HG03108 (cell line): ENCODE results near the gene CREB3.

ENCODE experiments used
- ATAC-seq: cut with Tn5 transposase; IDR thresholded peaks from one replicate; pipeline ENCODE4 v1.9.1; 2021; ENCODE audit warnings: moderate library complexity; ENCODE audit not compliant: unreplicated experiment

Gene CREB3, protein sequence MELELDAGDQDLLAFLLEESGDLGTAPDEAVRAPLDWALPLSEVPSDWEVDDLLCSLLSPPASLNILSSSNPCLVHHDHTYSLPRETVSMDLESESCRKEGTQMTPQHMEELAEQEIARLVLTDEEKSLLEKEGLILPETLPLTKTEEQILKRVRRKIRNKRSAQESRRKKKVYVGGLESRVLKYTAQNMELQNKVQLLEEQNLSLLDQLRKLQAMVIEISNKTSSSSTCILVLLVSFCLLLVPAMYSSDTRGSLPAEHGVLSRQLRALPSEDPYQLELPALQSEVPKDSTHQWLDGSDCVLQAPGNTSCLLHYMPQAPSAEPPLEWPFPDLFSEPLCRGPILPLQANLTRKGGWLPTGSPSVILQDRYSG

DNA sequence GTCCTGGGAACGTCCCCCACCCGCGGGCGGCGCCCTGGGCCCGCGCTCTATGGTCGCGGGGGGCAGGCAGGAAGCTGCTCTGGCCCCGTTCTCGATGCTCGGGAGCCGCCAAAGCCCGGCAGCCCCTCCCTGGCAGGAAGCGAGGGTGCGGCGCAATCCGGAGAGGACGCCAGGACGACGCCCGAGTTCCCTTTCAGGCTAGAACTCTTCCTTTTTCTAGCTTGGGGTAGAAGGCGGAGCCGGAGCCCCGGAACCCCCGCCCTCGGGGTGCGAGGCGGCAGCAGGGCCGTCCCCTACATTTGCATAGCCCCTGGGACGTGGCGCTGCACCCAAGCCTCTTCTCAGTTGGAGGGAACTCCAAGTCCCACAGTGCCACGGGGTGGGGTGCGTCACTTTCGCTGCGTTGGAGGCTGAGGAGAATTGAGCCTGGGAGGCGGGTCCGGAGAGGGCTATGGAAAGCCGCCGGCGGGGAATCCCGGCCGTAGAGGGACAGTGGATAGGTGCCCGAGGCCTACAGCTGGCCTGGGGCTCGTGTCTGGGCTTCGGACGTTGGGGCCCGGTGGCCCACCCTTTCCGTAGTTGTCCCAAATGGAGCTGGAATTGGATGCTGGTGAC is at the start of gene CREB3, which contains the start of gene TLN1:
TSS of gene CREB3 (plus strand) at position 482 of the 615 bp plus-strand sequence. CDS start at position 589, 107 bp downstream.
TSS of gene TLN1 (minus strand) at position 11 of the 615 bp plus-strand sequence. CDS start 6,501 bp downstream, outside the sequence.
- ATAC-seq = peak; percentile 77

DNA sequence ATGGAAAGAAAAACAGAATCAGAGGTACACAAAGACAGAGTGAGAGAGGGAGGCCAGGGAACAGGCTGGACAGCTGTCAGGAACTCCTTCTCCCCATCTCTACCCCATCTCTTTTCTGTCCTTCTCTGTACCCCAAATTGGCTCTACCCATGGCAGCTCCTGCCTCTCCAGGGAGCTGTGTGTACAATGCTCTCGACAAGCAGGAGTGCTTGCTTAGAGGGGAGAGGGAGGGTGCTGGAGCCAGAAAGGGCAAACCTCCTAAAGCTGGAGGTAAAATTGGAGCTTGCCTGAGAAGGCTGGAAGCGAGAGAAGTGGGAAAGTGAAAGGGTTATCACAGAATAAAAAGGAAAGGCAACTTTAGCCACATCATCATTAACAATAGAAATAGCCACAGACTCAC is 49.1 kb upstream of the CREB3 start:
- no peak for ATAC-seq

DNA sequence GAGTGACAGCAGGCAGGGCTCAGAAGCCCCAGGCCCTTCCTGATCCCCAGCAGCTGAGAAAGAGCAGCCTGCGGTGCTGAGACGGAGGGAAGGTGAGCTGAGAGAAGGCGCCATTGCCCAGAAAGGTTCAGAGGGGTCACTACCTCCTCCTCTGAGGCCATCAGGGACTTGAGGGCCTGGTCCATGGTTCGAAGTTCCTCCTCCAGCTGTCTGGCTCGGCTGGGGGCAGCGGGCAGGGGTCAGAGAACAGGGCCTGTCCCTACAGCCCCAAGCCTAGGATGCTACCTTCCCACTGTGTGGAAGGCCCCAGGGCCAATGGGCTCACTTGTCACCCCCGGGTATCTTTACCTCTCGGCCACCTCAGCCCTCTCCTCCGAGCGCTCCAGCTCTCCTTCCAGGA is 47.5 kb upstream of the CREB3 start:
- ATAC-seq = no peak

DNA sequence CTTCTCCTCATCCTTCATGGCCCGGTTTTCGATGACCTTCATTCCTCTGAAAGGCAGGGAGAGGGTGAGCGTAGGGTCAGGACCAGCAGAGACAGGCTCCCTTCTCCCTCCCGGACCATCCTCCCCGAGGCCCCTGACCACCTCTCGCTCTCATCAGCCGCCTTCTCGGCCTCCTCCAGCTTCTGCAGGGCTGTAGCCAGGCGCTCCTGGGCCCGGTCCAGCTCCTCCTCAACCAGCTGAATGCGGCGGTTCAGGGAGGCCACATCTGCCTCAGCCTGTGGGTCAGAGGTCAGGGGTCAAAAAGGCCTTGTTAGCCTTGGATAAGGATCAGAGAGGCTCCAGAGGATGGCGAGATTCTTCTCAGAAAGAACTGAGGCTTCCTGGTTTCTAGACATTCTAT is 47.0 kb upstream of the CREB3 start:
- ATAC-seq = no peak

DNA sequence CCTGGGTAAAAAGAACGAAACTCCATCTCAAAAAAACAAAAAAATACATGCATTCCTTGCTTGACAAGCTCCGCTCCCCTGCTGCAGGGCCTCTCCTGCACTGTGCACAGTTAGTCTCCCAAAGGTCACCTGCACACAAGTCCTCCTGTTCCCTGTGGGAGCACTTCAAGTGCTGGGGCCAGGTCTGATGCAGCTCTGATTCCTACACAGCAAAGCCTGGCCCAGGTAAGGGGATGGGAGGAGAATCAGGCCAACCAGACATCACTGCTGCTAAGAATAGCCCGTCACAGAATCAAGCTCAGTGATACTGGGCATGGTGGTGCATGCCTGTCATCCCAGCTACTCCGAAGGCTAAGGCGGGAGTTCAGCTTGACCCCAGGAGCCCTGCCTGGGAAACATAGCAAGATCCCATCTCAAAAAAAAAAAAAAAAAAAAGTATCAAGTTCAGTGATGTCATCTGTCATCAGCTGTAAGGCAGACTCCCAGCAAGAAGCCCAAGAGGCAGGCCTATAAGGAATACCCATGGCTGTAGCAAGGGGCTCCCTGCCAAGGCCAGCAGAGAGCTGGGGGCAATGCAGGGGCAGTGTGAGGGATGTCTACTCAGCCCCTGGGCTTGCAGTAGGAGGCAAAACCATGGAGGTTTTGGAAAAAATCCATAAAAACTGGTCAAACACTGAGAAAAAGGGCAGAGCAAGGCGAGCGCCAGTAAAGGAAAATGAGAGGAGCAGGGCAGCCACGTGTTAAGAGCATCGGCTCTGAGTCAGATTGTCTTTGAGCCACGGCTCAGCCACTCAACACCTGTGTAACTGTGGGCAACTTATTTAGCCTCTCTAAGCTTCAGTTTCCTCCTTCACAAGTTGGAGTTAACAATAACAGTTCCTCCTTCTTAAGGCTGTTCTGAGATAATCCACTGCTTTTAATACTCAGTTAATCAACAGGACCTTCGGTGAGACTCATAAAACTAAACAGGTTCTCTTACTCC is 46.0 kb upstream of the CREB3 start:
- no peak for ATAC-seq

DNA sequence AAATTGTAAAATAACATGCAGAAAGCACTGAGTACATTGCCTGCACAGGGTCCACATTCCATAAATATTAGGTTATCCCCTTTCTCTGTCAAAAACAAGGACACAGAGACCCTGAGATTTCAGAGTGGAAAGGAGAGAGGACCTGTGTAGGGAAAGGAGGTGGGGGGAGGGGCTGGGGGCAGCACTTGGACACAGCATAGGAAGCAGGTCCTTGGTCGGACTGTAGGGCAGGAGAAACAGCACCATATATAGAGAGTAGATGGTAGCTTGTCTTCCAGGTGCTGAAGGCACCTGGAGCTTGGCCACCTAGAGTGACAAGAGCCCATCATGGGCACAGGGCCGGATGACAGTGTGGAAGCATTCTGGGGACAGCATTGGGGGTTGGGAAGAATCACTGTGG is 45.2 kb upstream of the CREB3 start:
- ATAC-seq = no peak

DNA sequence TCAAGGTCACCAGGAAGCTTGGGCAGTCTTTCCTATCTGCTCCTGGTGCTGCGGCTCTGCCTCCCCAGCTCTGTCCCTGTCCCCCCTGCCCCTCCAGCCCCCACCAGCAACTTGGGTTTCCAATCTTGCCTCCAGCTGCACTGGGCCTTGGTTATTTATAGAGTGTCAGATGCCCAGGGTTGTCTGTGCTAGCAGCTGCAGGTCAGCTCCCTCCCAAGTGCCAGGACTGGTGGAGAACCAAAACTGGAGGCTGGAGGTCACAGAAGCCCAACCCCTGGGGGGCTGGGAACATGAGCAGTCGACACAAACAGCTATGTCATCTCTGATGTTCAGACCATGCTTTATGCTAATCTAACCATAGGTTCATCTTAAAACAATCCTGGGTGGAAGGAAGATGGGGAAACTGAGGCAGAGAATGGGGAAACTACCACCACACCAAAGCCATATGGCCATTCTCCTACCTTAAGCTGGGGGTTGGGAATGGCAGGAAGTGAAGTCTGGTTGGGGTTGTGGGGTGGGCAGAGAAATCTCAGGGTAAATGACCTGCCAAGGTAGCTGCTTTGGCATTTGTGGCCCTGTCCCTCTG is 44.4 kb upstream of the CREB3 start:
- no peak for ATAC-seq

DNA sequence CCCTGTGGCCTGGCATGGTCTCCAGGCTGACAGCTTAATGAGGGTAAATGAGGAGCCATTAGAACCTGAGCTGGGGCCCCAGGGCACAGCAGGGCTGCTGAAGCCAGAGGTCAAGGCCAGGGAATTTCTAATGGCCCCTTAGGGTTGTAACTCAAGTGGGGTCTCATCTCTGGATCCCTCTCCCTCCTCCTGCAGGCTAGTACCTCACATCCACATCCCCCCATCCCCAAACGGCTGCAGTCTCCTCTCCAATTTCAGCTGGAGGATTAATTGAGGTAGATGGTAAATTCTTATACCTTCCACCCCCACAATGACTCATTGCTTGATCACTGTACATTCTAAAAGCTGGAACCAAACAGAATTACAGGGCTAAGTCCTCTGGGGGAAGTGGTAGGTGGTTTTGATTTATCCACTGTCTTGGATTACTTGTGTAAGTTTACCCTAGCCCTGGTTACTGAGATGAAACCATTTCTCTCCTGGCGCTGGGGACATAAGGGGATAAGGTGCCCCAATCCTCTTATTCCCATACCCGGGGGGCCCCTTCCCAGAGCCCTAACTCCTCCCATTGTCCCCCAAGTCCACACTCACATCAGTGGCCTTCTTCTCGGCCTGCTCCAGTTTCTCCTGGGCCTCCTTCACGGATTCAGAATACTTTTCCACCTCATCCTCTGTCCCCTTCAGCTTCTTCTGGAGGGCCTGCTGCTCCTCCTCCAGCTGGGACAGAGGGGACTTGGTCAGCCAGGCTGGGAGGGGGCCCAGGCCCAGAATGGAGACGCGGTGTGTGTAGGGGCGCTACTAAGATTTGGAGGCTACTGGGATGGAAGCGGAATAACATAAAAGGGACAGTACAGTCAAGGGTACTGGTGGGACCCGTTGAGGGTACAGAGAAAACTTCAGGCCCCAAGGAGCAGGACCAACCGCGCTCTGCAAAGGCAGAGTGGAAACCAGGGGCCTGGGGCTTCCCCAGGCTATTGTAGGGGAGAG is 43.6 kb upstream of the CREB3 start:
- no peak for ATAC-seq

DNA sequence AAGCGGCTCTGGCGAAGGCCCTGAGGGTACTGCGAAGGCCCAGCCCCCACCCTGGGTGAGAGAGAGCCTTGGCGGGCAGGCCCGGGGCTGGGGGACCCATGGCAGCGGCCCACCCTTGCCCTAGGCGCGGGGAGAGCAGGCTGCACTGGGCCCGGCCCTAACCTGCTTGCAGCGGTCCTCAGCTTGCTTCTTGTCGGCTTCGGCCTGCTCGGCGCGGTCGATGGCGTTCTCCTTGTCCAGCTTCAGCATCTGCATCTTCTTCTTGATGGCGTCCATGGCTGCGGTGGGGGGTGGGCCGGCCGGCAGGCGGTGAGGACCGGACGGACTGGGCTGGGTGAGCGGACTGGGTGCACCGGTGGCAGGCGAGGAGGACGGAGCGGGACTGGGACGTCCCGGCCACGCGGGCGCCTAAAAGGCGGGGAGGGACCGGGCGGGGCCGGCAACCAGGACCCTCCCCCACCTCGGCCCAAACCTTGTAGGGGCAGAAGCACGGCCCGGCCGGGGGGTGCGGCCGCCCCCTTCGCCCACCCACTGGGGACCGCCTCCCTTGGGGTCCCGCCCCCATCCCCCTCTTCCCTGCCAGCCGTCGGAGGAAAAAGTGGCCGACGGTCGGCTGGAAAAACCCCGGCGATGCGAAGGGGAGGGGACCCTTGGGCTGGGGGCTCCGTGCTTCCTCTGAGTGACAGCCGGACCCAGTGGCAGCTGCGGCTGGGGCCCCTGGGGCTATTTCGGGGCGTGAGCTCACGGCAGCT is 42.7 kb upstream of the CREB3 start, which contains the start of gene TPM2:
TSS of gene TPM2 (minus strand) at position 384 of the 752 bp plus-strand sequence. CDS start at position 276, 108 bp downstream.
- ATAC-seq = no peak

DNA sequence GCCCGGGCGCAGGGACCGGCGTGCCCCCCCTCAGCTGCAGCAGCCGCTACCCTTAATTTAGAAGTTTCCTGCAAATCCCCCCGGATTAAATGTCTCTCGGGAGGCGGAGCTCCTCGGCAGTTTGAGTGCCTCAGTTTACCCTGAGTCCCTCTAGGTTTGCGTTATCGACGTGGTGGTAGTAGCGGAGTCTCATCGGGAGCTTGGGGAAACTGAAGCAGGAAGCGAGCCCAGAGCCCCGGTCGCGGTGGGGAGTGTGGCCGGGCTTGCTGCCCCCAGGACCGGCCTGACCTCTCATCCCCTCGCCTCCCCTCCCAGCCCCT is 42.2 kb upstream of the CREB3 start:
- ATAC-seq = no peak

DNA sequence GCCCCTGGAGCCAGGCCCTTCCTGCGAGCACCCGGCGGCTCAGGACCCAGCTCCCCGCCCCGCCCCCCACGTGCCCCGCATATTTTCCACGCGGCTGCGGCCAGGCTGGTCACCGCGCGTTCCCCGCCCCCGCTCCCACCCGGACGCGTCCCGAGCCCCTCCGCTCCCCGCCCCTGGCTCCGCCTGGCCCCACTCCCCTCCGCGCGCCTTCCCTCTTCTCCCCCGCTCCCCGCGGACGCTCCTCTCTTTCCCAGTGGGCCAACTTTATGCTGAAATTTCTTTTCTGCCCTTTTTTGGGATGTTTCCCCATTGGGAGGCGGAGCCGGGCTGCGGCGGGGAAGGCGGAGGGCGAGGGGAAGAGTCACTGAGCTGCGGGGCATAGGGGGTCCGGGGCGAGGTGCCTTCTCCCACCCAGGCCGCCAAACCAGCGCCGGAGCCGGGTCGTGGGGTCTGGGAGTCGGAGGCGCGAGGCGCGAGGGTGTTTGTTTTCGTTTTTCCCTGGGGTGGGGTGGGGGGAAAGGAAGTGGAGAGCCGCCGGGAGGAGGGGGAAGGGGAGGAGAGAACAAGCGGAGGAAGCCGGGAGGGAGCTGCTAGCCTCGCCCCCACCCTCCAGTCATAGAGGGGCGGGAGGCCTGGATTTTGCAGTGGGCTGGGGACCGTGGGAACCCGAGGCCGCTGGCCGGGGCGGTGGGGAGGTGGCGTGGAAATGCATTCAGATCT is 41.7 kb upstream of the CREB3 start:
- no peak for ATAC-seq

DNA sequence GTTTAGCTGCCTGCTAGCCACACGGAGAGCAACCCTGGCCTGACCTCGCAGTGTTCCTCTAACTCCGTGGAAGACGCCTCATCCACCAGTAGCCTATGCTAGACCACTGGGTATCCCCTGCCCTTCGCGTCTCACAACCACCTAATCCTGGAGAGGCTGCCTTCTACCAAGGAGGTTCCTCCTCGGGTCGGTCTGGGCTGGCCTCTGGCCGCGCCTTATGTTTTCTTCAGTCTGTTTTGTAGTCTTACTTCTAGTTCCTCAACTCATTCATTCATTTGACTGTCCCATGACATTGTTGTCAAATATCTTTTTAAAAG is 41.2 kb upstream of the CREB3 start:
- no peak for ATAC-seq

DNA sequence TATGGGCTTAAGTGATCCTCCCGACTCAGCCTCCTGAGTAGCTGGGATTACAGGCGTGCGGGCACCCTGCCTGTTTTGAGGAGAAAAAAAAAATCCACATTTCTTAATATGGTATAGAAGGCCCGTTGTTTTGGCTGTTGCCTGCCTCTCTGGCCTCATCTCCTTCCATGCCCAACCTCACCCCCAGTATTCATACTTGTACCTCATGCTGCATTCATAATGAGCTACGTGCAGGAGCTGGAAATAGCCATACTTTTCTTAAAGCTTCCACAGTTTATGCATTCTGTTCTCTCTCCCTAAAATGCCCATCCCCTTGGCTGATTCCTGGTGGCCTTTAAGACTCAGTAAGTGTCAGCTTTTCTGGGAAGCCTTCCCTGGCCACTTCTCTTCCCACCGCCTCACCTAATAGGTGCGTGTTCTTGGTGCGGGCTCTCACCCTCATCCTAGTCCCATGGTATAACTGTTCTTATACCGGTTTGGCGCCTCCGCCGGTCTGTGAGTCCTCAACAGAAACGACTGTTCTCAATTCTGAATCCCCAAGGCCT is 40.6 kb upstream of the CREB3 start:
- ATAC-seq = no peak

DNA sequence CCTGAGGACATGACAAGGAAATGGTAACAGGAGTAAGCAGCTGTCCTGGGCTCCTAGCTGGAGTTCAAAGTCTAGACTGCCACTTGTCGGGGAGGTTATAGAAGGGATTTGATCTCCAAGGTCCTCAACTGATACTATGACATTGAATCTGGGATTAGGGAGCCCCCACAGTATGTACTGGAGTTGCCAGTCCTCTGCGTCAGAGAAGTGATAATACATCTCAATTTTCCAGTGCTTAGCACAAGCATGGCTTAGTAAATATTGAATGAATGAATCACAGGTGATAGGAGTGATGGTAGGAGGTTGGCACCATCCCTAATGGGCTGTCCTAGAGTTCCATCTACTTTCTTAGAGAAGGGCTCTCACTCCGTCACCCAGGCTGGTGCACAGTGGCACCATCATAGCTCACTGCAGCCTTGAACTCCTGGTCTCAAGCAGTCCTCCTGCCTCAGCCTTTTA is 36.5 kb upstream of the CREB3 start:
- no peak for ATAC-seq

DNA sequence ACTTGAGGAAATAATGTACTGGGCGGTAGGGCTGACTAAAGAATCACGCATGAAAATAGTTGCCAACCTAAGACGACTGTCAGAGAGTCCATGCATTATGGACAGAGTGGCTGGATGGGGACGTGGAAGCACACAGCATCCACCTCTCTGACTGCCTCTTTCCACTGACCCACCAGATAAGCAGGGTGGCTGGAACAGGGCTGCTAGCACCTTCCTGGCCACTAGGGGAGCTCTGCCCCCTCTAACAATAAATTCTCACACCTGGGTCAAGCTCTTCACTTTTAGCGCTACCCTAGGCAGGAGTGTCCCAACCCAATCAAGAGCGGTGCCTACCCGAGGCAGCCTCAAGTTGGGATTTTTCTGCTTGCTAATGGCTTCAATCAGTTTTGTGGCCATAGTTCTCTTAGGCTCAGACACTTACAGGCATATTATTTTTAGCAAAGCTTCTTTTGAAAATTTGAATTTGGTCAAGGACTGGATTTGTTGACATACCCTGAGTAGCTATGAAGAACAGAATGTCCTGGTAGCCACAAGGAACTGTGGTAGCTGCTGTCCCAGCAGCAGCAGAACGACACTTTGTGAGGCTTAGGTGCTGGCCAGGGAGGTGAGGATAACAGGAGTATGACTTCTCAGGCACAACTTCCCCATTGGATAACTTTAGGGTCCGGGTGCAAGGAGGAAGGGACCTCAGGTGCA is 35.8 kb upstream of the CREB3 start:
- peak; percentile 85 for ATAC-seq

DNA sequence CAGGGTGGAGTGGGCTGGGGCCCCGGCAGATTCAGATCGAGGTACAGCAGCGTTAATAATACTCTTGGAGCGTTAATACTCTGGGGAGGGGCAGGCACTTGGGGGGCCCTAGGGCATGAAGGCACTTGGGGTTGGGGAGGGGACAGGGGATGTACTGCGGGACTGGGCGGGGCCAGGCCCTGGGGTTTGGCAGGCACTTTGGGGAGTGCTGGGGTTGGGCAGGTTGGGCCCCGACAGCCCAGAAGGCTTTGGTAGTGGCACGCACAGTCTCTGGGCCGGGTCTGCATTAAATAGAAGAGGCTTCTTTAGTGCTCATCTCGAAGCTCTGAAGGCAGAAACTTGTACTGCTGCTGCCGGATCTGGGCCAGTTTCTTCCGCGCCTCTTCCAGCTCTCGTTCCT is 35.0 kb upstream of the CREB3 start:
- ATAC-seq = no peak

DNA sequence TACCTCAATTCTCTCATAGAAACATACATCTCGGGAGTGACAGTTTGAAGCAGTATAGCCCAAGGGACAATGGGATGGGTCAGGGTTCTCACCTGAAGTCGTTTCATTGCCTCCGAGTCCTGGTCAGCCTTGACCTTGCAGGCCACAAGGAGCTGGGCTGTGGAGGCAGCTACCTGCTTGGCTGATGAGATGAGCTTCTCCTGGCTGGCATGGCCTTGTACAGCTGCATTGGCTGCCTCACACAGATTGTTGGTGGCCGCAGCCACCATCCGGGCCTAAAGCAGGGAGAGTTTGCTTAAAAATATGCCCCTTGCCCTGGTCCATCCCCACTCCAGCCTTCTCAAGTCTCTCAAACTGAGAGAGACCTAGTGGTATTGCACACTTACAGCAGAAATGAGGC is 34.2 kb upstream of the CREB3 start:
- no peak for ATAC-seq

DNA sequence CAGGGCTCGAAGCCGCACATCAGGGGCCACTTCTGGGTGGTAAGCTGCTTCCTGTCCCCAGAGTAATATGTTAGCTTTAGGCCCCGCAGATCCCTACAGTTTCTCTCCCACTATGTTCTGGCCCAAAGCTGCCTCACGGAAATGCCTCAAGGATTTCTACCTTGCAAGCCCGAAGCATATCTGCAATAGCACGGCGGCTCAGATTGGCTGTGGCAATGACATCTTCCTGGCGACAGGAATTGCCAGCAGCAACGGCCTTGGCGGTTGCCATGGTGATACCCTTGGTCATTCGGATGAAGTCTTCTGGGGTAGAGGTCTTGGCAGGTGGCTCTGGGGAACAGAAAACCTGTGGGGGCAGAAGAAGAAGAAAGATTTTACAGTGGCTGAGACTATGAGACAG is 32.4 kb upstream of the CREB3 start:
- no peak for ATAC-seq
